H9 (cell line): Measurements from ENCODE around the gene EGLN3. TPM values are rescaled to one million over a fixed set of nuclear protein-coding genes. Genes with fewer than 3 reads are reported as not detected.

Experiments
- DNase-seq: peaks from one replicate; pipeline ENCODE4 v3.0.0-alpha.2; 2017
- H2AFZ ChIP-seq: one replicate; pipeline ENCODE4 v1.6.1; 2013; ENCODE audit warnings: mild to moderate bottlenecking, low read length, control low read depth, moderate library complexity
- H2AK5ac ChIP-seq: 2 replicates; pipeline ENCODE4 v1.6.1; 2013; ENCODE audit warnings: low read length, control low read depth, mixed read lengths; ENCODE audit not compliant: insufficient read length
- H2BK120ac ChIP-seq: one replicate; pipeline ENCODE4 v1.6.1; 2013; ENCODE audit warnings: low read depth, mild to moderate bottlenecking, low read length, control low read depth, inconsistent platforms; ENCODE audit not compliant: poor library complexity, severe bottlenecking
- H2BK12ac ChIP-seq: 2 replicates; pipeline ENCODE4 v1.6.1; 2013; ENCODE audit warnings: low read length, control low read depth, mixed read lengths, low read depth; ENCODE audit not compliant: insufficient read length
- H2BK15ac ChIP-seq: 2 replicates; pipeline ENCODE4 v1.6.1; 2013; ENCODE audit warnings: low read depth, low read length, control low read depth
- H2BK20ac ChIP-seq: one replicate; pipeline ENCODE4 v1.6.1; 2013; ENCODE audit warnings: low read depth, mild to moderate bottlenecking, low read length, control low read depth, inconsistent platforms; ENCODE audit not compliant: poor library complexity, severe bottlenecking
- H2BK5ac ChIP-seq: 2 replicates; pipeline ENCODE4 v1.6.1; 2013; ENCODE audit warnings: low read length, control low read depth, mixed read lengths; ENCODE audit not compliant: insufficient read length
- H3K14ac ChIP-seq: 2 replicates; pipeline ENCODE4 v1.6.1; 2013; ENCODE audit warnings: low read length, control low read depth; ENCODE audit not compliant: insufficient read depth
- H3K18ac ChIP-seq: 2 replicates; pipeline ENCODE4 v1.6.1; 2013; ENCODE audit warnings: low read depth, mild to moderate bottlenecking, mixed read lengths, low read length, control low read depth; ENCODE audit not compliant: insufficient read length
- H3K23ac ChIP-seq: 2 replicates; pipeline ENCODE4 v1.6.1; 2013; ENCODE audit warnings: low read length, control low read depth, mixed read lengths, low read depth; ENCODE audit not compliant: insufficient read length
- H3K23me2 ChIP-seq: 2 replicates; pipeline ENCODE4 v1.6.1; 2013; ENCODE audit warnings: low read depth, mild to moderate bottlenecking, mixed read lengths, low read length, control low read depth; ENCODE audit not compliant: insufficient read length, poor library complexity, severe bottlenecking
- H3K27ac ChIP-seq: 2 replicates; pipeline ENCODE4 v1.5.1; 2013; ENCODE audit warnings: low read length, control low read depth, mixed read lengths, low read depth; ENCODE audit not compliant: insufficient read length
- H3K27me3 ChIP-seq: 2 replicates; pipeline ENCODE4 v1.6.1; 2013; ENCODE audit warnings: low read length, control low read depth, inconsistent platforms; ENCODE audit not compliant: insufficient read depth
- H3K4ac ChIP-seq: 2 replicates; pipeline ENCODE4 v1.6.1; 2013; ENCODE audit warnings: low read depth, mild to moderate bottlenecking, control low read depth, inconsistent platforms, low read length, moderate library complexity
- H3K4me1 ChIP-seq: 2 replicates; pipeline ENCODE4 v1.6.1; 2013; ENCODE audit warnings: low read length, control low read depth, inconsistent platforms; ENCODE audit not compliant: insufficient read depth
- H3K4me2 ChIP-seq: 2 replicates; pipeline ENCODE4 v1.6.1; 2013; ENCODE audit warnings: low read length, control low read depth, mixed read lengths; ENCODE audit not compliant: insufficient read length, insufficient read depth
- H3K56ac ChIP-seq: 2 replicates; pipeline ENCODE4 v1.6.1; 2013; ENCODE audit warnings: low read depth, mild to moderate bottlenecking, mixed read lengths, low read length, control low read depth; ENCODE audit not compliant: insufficient read length
- H3K79me1 ChIP-seq: 2 replicates; pipeline ENCODE4 v1.6.1; 2013; ENCODE audit warnings: low read depth, mild to moderate bottlenecking, moderate library complexity, low read length, control low read depth, inconsistent platforms; ENCODE audit not compliant: insufficient read depth, poor library complexity, severe bottlenecking
- H3K79me2 ChIP-seq: 2 replicates; pipeline ENCODE4 v1.6.1; 2013; ENCODE audit warnings: low read length, control low read depth, inconsistent platforms; ENCODE audit not compliant: insufficient read depth
- H3K9ac ChIP-seq: 2 replicates; pipeline ENCODE4 v1.6.1; 2013; ENCODE audit warnings: low read length, control low read depth, mixed read lengths; ENCODE audit not compliant: insufficient read length; ENCODE audit errors: extremely low read depth
- H3K9me3 ChIP-seq: one replicate; pipeline ENCODE4 v1.6.1; 2013; ENCODE audit warnings: low read depth, low read length, inconsistent platforms; ENCODE audit not compliant: control insufficient read depth
- H3T11ph ChIP-seq: one replicate; pipeline ENCODE4 v1.6.1; 2013; ENCODE audit warnings: mild to moderate bottlenecking, low read length, control low read depth, inconsistent platforms
- H4K20me1 ChIP-seq: one replicate; pipeline ENCODE4 v1.6.1; 2013; ENCODE audit not compliant: control insufficient read depth, insufficient read length, insufficient read depth
- H4K5ac ChIP-seq: 2 replicates; pipeline ENCODE4 v1.6.1; 2013; ENCODE audit warnings: low read depth, mild to moderate bottlenecking, mixed read lengths, low read length, control low read depth; ENCODE audit not compliant: insufficient read length
- H4K8ac ChIP-seq: replicated peaks from 2 replicates; pipeline ENCODE4 v1.6.1; 2013; ENCODE audit warnings: low read length, control low read depth, mixed read lengths, low read depth; ENCODE audit not compliant: insufficient read length
- H4K91ac ChIP-seq: 2 replicates; pipeline ENCODE4 v1.6.1; 2013; ENCODE audit warnings: low read depth, mild to moderate bottlenecking, moderate library complexity, mixed read lengths, low read length, control low read depth; ENCODE audit not compliant: insufficient read length
- H3K27ac Mint-ChIP-seq, 3 experiments: 2 replicates in 2 of 3; 3 replicates in 1 of 3; pipeline ENCODE4 v1.8.0; 2020 to 2021; ENCODE audit warnings: mixed read lengths in 3 of 3, mild to moderate bottlenecking in 1 of 3, moderate library complexity in 1 of 3
- H3K27me3 Mint-ChIP-seq: 2 replicates; pipeline ENCODE4 v1.8.0; 2021; ENCODE audit warnings: low read depth, mild to moderate bottlenecking, moderate library complexity, mixed read lengths
- H3K36me3 Mint-ChIP-seq, 3 experiments: 2 replicates in 2 of 3; 3 replicates in 1 of 3; pipeline ENCODE4 v1.8.0; 2020 to 2021; ENCODE audit warnings: low read depth in 3 of 3, mixed read lengths in 3 of 3; ENCODE audit not compliant: insufficient read depth in 1 of 3
- H3K4me1 Mint-ChIP-seq, 2 experiments: 2 replicates each; pipeline ENCODE4 v1.8.0; 2020; ENCODE audit warnings: mixed read lengths in 2 of 2
- H3K4me3 Mint-ChIP-seq, 2 experiments: 2 replicates in 1 of 2; 3 replicates in 1 of 2; pipeline ENCODE4 v1.8.0; 2020 to 2021; ENCODE audit warnings: mild to moderate bottlenecking in 2 of 2, mixed read lengths in 2 of 2, moderate library complexity in 1 of 2
- H3K9me3 Mint-ChIP-seq, 2 experiments: 2 replicates in 1 of 2; 3 replicates in 1 of 2; pipeline ENCODE4 v1.8.0; 2020; ENCODE audit warnings: mild to moderate bottlenecking in 2 of 2, mixed read lengths in 2 of 2, moderate library complexity in 1 of 2
- CTCF ChIP-seq: fragments of 200-600 bp; sonication (generic); conservative IDR thresholded peaks from 3 replicates; pipeline ENCODE4 v1.8.0; 2021; ENCODE audit warnings: antibody characterized with exemption, mild to moderate bottlenecking
- WGBS: extraction: QIAGEN DNeasy Blood & Tissue Kit; methylation state at CpG from one replicate; pipeline ENCODE4 v1.1.7; 2013; ENCODE audit warnings: missing lambda C conversion rate, low lambda C conversion rate, mixed read lengths; ENCODE audit not compliant: insufficient read length; ENCODE audit errors: extremely low coverage; 5-methylcytosine and 5-hydroxymethylcytosine counted together
- total RNA-seq: library from RNA; stranded (reverse); gene quantifications from 2 replicates; pipeline ENCODE4 v1.2.1, GENCODE V29; 2021

The EGLN3 gene
- total RNA-seq, 1 experiment from 2014 or later = 19.8 TPM

DNA sequence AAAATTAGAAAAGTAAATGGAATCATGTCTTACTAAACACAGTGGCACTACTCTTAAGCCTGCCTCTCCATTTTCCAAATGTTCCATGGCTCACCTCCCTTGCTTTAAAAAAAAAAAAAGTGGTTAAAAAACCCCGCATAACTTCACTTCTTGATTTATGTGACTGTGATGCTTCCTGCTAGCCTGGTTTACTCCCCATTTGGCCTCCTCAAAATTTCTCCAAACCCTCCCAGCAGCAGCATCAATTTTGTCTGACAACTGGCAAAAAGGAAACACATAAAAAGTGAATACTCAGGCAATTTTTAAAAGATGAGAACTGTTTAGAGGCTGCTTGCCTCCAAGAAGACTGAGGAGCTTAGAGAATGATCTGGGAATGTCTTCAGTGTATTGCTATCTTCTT lies 17.8 kb upstream of the EGLN3 start:
- Histone ChIP-seq H2BK12ac (no peak overlapping the region), H3K9me3 (no peaks in the 10 kb centered on the region), H3K18ac (no peak overlapping the region), H2BK120ac (no peak overlapping the region), H3K4me2 (no peak overlapping the region), H2BK15ac (no peak overlapping the region), H4K5ac (no peak overlapping the region), H3K27me3 (no peaks in the 10 kb centered on the region), H3K79me2 (no peaks in the 10 kb centered on the region), H3K23ac (no peak overlapping the region), H4K20me1 (no peaks in the 10 kb centered on the region), H2BK5ac (no peak overlapping the region), H3K23me2 (no peaks in the 10 kb centered on the region), H2BK20ac (no peak overlapping the region), H3K14ac (no peak overlapping the region), H3K4ac (no peak overlapping the region), H3T11ph (no peak overlapping the region), H3K79me1 (no peaks in the 10 kb centered on the region), H3K56ac (no peak overlapping the region), H3K27ac (no peak overlapping the region), H3K9ac (no peak overlapping the region), H2AFZ (no peak overlapping the region), H2AK5ac (no peak overlapping the region), H3K4me1 (peaks cover 6% of the 10 kb centered on the region; the same call in 1 of the 2 replicates), H4K91ac (no peak overlapping the region), H4K8ac (no peak overlapping the region)
- H3K27ac Mint-ChIP-seq = no peak overlapping the region
- peaks cover 39 to 45% of the 10 kb centered on the region in 2 experiments for H3K4me1 Mint-ChIP-seq
- H3K36me3 Mint-ChIP-seq = peaks cover 4 to 15% (median 4%) of the 10 kb centered on the region in 3 experiments; a peak in 3 of 7 replicates
- peaks cover 11 to 17% of the 10 kb centered on the region in 2 experiments for H3K9me3 Mint-ChIP-seq
- TF ChIP-seq CTCF = no peak
- H3K27me3 Mint-ChIP-seq = no peaks in the 10 kb centered on the region
- H3K4me3 Mint-ChIP-seq = no peak overlapping the region
- DNase-seq = no peak
- WGBS = no CpG with 5 or more reads among the region's 1 CpG
